DOHH2 (cell line): ENCODE results near the gene CCDC158.

Source experiments
- H3F3A ChIP-seq: fragments of 200-600 bp; sonication (generic), shearing (Covaris generic); 2 replicates; pipeline ENCODE4 v1.6.0; 2016; ENCODE audit warnings: antibody characterized with exemption, mild to moderate bottlenecking; ENCODE audit not compliant: control insufficient read depth, insufficient read depth
- H3K27ac ChIP-seq: fragments of 200-600 bp; sonication (generic); 2 replicates; pipeline ENCODE4 v1.5.1; 2014; ENCODE audit warnings: low read depth, mild to moderate bottlenecking, low read length, moderate library complexity
- H3K27me3 ChIP-seq: fragments of 200-600 bp; sonication (generic); 2 replicates; pipeline ENCODE4 v1.6.1; 2014; ENCODE audit warnings: mild to moderate bottlenecking, low read length, mixed read lengths; ENCODE audit not compliant: control insufficient read depth
- H3K36me3 ChIP-seq: fragments of 200-600 bp; sonication (generic); 2 replicates; pipeline ENCODE4 v1.6.1; 2014; ENCODE audit warnings: mild to moderate bottlenecking, low read length, moderate library complexity, mixed read lengths; ENCODE audit not compliant: control insufficient read depth
- H3K4me1 ChIP-seq: fragments of 200-600 bp; sonication (generic); 2 replicates; pipeline ENCODE4 v1.6.1; 2014; ENCODE audit warnings: mild to moderate bottlenecking, low read length, mixed read lengths; ENCODE audit not compliant: control insufficient read depth
- H3K4me2 ChIP-seq: fragments of 200-600 bp; sonication (generic); 2 replicates; pipeline ENCODE4 v1.6.0; 2014; ENCODE audit warnings: mild to moderate bottlenecking, low read length, moderate library complexity
- H3K4me3 ChIP-seq: fragments of 200-600 bp; sonication (generic); 2 replicates; pipeline ENCODE4 v1.5.1; 2014; ENCODE audit warnings: mild to moderate bottlenecking, low read length, mixed read lengths
- H3K79me2 ChIP-seq: fragments of 200-600 bp; sonication (generic); 2 replicates; pipeline ENCODE4 v1.6.1; 2014; ENCODE audit warnings: mild to moderate bottlenecking, low read length, mixed read lengths; ENCODE audit not compliant: control insufficient read depth
- H3K9me2 ChIP-seq: fragments of 200-600 bp; sonication (generic); replicated peaks from 2 replicates; pipeline ENCODE4 v1.6.1; 2014; ENCODE audit warnings: mild to moderate bottlenecking, low read length, mixed read lengths; ENCODE audit not compliant: control insufficient read depth
- H3K9me3 ChIP-seq: fragments of 200-600 bp; sonication (generic); 2 replicates; pipeline ENCODE4 v1.6.1; 2014; ENCODE audit warnings: antibody characterized with exemption, low read length, mixed read lengths; ENCODE audit not compliant: control insufficient read depth, insufficient read depth
- H4K20me1 ChIP-seq: fragments of 200-600 bp; sonication (generic); 2 replicates; pipeline ENCODE4 v1.6.0; 2014; ENCODE audit warnings: low read depth, mild to moderate bottlenecking, antibody characterized with exemption, low read length, moderate library complexity; ENCODE audit not compliant: control insufficient read depth, insufficient read depth
- EZH2phosphoT487 ChIP-seq: fragments of 200-600 bp; sonication (generic); IDR thresholded peaks from 2 replicates; pipeline ENCODE4 v1.6.1; 2017; ENCODE audit warnings: borderline replicate concordance, mild to moderate bottlenecking, antibody characterized with exemption, low read length, moderate library complexity, mixed read lengths
- TF ChIP-seq, protein P1 (sequence below): fragments of 200-600 bp; sonication (generic); IDR thresholded peaks from one replicate; pipeline ENCODE4 v1.5.1; 2014; ENCODE audit warnings: antibody characterized with exemption, mild to moderate bottlenecking, low read depth, low read length; ENCODE audit not compliant: poor library complexity, severe bottlenecking

Gene CCDC158

DNA sequence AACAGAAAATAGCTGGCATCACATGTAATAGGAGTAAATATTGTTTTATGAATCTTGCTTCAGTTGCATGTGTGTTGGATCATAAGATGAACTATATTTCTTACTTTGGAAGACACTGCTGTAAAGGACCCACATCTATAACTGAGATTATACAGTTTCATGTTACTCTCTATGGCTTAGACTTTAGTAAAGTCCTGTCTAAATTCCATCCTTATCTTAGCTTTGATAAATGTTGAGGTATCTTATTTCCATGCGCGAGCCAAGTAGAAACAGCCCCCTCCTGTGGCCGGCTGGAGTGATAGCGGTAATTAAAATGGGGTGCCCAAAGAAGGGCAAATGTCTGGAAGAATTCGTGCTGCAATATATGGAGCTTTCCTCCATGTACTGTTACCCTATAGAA, 43.0 kb downstream of the CCDC158 start:
- Histone ChIP-seq H3K27ac (no peak overlapping the region), H3F3A (no peaks in the 10 kb centered on the region), H3K4me2 (no peak overlapping the region), H3K9me3 (no peaks in the 10 kb centered on the region), H3K27me3 (peaks cover 2% of the 10 kb centered on the region; the same call in 1 of the 2 replicates), H3K79me2 (no peaks in the 10 kb centered on the region), H4K20me1 (no peaks in the 10 kb centered on the region), H3K36me3 (no peaks in the 10 kb centered on the region), H3K4me3 (no peak overlapping the region), H3K9me2 (no peaks in the 10 kb centered on the region), H3K4me1 (no peaks in the 10 kb centered on the region)
- TF ChIP-seq, protein P1, sequence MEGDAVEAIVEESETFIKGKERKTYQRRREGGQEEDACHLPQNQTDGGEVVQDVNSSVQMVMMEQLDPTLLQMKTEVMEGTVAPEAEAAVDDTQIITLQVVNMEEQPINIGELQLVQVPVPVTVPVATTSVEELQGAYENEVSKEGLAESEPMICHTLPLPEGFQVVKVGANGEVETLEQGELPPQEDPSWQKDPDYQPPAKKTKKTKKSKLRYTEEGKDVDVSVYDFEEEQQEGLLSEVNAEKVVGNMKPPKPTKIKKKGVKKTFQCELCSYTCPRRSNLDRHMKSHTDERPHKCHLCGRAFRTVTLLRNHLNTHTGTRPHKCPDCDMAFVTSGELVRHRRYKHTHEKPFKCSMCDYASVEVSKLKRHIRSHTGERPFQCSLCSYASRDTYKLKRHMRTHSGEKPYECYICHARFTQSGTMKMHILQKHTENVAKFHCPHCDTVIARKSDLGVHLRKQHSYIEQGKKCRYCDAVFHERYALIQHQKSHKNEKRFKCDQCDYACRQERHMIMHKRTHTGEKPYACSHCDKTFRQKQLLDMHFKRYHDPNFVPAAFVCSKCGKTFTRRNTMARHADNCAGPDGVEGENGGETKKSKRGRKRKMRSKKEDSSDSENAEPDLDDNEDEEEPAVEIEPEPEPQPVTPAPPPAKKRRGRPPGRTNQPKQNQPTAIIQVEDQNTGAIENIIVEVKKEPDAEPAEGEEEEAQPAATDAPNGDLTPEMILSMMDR = peak; percentile 73
- TF ChIP-seq EZH2phosphoT487 = no peak

DNA sequence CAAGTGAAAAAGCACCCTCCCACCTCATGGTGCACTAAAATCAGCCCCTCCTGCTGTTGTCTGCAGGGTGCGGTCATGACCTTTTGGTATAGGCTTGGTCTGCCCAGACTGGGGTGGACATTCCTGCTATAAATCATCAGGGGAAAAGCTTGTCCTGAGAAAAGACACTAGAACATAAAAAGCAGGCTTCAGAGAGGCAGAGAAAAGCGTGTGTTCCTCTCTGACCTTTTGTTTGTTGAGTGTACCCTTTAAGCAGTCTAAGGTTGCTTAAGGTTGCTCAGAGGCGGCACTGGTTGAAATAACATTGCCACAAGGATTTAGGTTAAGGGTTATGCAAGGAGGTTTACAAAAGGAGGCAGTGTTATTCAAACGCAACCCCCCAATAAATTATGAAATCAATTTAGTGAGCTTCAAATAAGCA, 43.5 kb downstream of the CCDC158 start:
- Histone ChIP-seq H3K4me2 (no peak overlapping the region), H3K27me3 (peaks cover 2% of the 10 kb centered on the region; the same call in 1 of the 2 replicates), H3K79me2 (no peaks in the 10 kb centered on the region), H3K36me3 (no peaks in the 10 kb centered on the region), H3K4me1 (no peaks in the 10 kb centered on the region), H3K27ac (no peak overlapping the region), H3K4me3 (no peak overlapping the region), H4K20me1 (no peaks in the 10 kb centered on the region), H3F3A (no peaks in the 10 kb centered on the region), H3K9me3 (no peaks in the 10 kb centered on the region), H3K9me2 (no peaks in the 10 kb centered on the region)
- TF ChIP-seq, protein P1 = no peak
- TF ChIP-seq EZH2phosphoT487 = no peak

DNA sequence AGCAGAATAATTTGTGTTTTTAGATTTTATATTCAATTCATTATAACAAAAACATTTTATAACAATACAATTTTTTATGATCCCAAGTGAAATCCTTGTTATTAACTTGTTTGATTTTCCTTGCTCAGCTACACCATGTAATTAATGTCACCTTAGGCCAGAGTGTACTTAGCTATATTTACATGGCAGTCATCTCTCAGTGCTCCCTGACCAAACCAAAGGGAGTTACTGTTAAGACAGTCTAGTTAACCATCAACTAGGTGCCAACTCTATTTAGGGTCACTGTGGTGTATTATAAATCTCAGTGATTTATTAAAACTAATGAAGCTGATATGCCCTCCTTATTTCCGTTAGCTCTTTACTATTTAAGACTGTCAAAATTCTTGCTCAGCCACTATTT, 44.4 kb downstream of the CCDC158 start:
- TF ChIP-seq, protein P1 = no peak
- TF ChIP-seq EZH2phosphoT487 = no peak
- Histone ChIP-seq H3K9me2 (no peaks in the 10 kb centered on the region), H3K27ac (no peak overlapping the region), H4K20me1 (no peaks in the 10 kb centered on the region), H3F3A (no peaks in the 10 kb centered on the region), H3K4me1 (no peaks in the 10 kb centered on the region), H3K79me2 (no peaks in the 10 kb centered on the region), H3K4me2 (no peak overlapping the region), H3K9me3 (no peaks in the 10 kb centered on the region), H3K4me3 (no peak overlapping the region), H3K36me3 (no peaks in the 10 kb centered on the region), H3K27me3 (peaks cover 2% of the 10 kb centered on the region; the same call in 1 of the 2 replicates)
